Measurements from ENCODE around the gene C8G.

C8G gene

DNA sequence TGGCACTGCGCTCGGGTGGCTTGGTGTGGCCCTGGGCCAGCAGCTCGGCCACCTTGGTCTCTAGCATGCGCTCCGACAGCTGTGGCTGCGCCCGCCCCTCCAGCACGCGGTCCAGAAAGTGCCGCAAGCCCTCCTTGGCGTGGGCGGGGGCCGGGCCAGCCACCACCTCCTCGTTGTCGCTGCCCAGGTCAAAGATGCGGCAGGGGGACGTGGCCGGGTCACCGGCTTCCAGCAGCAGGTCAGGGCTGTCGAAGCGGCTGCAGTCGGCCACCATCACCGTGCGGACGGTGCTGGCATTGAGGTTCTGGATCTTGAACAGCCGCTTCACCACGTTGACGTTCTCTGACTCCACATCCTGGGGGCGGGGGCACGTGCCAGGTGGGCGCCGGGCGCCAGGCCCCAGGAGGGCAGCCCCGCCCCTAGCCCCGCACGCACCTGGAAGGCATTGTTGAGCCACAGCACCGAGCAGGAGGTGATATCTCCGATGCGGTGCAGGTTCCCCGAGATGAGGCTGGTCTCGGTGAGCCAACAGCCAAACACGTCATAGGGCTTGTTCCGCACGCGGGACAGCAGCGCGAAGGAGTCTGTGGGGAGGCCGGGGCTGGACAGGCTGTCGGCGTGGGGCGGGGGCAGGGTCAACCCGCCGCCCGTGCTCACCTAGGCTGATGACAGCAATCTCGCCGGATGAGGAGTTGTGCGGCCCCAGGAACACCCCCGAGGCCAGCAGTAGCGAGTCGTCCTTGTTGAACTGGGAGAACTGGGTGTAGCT, 2.7 kb upstream of the C8G start:
- no peak for DNase-seq

GRCh38 chr9:136942881-136943230, 2.2 kb upstream of the C8G start:
- no peak for DNase-seq

DNA sequence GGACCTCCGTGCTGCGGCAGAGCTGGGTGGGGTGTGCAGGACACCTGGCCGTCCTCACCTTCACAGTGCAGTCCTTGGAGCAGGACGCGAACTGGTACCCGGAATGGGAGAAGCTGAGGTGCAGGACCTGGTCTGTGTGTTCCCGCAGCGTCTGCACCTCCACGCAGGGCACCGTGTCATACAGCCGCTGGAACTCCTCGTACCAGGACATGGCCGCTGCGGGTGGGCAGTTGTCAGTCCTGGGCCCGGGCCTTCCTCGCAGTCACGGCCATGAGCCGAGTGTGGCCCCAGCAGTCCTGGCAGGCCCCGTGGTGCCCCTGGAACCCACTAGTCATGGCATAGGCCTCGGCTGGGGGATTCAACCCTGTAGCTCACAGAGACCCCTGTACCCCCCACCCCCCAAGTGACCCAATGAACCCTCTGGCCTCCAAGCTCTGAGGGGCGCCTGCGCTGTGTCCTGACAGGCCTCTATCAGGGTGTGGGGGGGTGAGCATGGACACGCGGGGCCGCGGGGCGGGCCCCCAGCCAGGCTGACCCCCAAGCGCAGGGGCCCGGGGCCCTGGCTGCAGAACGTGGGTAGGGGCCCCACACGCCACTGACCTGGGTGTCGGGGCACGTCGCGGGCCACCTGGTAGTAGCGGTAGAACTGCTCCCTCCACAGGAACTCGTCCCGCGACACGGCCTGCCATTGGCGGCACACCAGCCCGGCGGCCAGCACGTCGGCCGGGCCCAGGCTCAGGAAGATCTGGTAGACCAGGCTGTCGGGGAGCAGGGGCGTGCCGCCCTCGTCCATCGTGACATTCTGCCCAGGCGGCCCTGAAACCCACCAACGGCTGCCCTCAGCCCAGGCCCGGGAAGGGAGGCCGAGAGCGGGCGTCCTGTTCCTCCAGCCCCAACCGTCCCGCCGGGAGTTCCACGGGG, 1.5 kb upstream of the C8G start:
- DNase-seq: no peak

GRCh38 chr9:136944212-136944518, 878 bp upstream of the C8G start:
- DNase-seq: peak in 1 of 2 experiments; percentile 65

GRCh38 chr9:136945333-136946227, 537 bp downstream of the C8G start:
- DNase-seq: no peak

DNA sequence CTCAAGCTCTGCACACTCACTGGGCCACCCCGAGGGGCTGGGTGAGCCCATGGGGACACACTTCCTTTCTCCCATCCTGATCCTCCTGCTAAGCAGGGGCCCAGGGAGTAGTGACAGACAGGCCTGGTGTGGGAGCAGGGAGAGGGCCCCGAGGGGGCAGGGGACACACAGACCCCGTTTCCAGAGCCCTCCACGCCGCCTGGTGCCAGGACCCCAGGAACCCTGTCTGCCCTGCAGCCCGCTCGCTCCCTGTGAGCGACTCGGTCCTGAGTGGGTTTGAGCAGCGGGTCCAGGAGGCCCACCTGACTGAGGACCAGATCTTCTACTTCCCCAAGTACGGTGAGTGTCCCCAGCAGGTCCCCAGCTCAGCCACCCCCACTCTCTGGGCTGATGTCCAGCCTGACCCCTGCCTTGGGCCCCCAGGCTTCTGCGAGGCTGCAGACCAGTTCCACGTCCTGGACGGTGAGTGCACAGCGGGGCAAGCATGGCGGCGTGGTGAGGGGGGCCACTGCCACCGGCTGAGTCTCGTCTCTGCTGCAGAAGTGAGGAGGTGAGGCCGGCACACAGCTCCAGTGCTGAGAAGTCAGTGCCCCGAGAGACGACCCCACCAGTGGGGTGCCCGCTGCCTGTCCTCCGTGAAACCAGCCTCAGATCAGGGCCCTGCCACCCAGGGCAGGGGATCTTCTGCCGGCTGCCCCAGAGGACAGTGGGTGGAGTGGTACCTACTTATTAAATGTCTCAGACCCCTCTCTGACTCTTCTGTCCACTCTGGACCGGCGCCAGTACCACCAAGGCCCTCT, 1.4 kb downstream of the C8G start:
- no peak for DNase-seq

DNA sequence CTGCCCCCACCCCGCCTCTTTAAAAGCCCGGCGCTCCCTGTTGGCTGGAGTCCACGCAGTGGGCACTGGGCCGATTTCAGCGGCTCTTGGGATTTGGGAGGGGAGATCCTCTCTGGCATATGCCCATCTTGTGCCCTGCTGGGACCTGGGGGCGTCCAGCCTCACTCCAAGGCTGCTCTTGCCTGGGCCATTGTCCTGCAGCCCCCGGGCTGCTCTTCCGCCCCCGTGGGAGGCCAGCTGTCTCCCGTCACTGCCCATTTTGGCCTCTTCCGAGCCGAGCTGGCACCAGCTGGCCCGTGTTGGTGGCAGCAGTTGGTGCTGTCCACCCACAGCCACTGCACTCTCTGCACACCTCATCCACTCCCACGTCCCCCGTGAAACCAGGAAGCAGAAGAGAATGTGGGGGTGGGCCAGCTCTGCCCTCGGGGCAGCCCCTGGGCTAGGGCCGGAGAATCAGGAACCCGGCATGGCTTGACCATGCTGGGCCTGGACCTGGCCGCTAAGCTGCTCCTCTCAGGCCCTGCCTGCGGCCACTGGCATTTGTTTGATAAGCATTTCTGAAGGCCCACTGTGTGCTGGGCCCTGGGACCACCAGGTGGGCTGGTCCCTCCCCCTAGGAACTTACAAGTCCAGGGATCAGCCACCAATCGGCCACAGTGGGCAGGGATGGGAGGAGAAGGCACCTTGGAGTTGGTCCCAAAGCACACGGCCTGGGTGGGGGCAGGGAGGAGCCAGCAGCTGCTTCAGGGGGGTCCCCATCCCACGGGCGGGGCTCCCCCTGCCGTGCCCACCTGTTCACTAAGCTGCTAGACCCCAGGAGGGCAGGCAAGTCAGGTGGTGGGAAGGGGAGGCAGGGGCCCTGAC, 2.2 kb downstream of the C8G start:
- DNase-seq: no peak

GRCh38 chr9:136947955-136948510, 3.0 kb downstream of the C8G start:
- DNase-seq: no peak

- no peak for DNase-seq
Measured at GRCh38 chr9:136949239-136949816, 4.3 kb downstream of the C8G start.

GRCh38 chr9:136949817-136950655, 5.0 kb downstream of the C8G start:
- peak; percentile 80 to 82 for DNase-seq

DNA sequence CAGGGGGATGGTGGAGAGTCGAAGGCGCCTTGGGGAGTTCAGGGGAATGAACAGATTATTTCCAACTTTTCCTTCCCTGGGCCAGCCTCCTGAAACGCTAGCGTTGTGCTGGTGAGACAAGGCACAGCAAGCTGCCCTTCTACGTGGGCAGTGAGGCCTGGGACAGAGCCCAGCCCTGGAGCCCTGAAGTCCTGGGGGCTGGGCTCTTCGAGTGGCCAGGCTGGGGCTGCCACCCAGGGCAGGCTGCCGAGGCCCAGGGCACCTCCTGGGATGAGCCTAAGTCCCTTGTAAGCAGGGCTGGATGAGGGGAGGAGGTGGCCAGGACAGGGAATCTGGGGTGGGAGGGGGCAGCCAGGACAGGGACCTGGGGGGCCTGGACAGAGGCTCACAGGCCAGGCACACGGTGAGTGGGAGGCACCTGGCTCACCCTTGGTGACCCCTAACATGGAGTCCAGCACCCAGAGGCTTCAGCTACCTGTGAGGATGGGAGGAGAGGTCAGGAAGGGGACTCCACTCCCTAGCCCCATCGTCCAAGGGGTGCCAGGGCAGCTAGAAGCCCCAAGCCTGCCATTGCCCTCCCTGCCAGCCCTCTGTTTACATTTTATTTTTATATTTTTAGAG, 5.7 kb downstream of the C8G start:
- no peak for DNase-seq

DNA sequence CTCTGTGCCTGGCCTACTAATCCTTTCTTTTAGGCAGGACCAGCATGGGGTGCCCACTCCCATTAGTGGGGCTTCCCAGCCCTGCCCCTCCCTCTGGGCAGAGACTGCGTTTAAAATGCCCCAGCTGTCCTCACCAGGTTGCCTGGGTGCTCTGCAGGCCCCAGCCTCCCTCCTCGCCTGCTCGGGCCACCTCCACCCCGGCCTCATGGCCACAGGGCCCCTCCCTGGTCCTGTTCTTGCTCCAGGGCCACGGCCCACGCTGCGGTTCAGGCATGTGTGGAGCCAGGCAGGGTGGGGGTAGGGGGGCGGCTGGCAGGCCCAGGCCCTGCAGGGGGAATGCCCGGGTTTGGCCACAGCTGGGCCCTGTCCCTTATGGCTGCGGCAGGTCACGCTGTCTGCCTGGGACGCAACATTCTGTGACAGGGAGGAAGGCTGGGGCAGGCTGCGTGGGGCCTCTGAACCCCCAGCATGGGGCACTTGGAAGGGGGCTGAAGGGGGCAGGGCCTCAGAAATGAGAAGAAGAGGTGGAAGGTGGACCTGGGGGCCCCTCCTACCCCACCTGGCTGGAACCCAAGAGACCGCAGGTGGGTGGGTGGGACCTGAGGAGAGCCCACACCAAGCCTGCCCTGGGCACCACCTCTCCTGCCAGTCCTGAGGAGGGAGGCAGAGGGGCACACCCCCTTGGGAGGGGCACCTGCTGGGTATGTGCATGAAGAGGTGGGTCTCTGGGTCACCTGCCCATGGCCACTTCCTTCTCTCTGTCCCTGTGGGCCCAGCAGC, 6.7 kb downstream of the C8G start, which contains the start of gene LCN12:
Gene LCN12 (plus strand): TSS at position 733 of the 780 bp plus-strand sequence. CDS start 55 bp downstream, outside the sequence.
- DNase-seq: no peak

DNA sequence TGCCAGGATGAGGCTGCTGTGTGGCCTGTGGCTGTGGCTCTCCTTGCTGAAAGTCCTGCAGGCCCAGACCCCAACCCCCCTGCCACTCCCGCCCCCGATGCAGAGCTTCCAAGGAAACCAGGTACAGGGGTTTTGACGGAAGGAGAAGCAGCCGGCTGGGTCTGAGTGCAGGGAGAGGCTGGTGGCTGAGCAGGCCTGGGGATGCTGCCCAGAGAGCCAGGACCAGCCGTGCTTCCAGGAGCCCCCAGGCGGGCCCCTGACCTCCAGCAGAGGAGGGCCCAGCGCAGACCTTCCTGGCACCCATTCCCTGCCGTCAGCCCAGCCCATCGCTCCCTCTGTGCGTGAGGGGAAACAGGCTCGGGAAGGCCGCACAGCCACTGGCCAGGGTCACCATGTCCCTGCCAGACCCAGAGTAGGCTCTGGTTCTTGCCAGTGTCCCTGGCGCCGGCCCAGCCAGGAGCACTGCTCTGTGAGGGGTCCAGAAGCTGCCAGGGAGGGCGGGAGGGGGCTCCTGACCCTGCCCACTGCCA, 7.3 kb downstream of the C8G start:
- DNase-seq: no peak

DNA sequence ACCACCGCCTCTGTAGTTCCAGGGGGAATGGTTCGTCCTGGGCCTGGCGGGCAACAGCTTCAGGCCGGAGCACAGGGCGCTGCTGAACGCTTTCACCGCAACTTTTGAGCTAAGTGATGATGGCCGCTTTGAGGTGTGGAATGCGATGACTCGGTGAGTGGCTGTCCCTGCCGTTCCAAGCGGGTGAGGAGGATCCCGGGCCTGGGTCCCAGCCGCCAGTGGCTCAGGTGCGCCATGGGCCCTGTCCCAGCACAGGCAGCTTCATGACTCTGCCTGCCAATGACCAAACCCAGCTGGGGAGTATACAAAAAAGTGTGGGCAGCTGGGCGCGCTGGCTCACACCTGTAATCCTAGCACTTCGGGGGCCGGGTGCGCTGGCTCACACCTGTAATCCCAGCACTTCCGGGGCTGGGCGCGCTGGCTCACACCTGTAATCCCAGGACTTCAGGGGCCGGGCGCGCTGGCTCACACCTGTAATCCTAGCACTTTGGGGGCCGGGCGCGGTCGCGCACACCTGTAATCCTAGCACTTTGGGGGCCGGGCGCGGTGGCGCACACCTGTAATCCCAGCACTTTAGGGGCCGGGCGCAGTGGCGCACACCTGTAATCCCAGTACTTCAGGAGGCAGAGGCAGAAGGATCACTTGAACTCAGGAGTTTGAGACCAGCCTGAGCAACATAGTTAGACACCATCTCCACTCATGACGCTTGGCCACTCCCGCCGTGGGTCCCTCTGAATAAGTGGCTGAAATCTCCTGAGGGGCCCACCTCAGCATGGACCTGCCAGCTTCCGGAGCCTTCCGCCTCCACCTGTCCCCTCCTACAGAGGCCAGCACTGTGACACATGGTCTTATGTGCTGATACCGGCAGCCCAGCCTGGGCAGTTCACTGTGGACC, 8.1 kb downstream of the C8G start:
- DNase-seq: no peak

GRCh38 chr9:136953771-136954269, 8.8 kb downstream of the C8G start:
- DNase-seq: no peak

GRCh38 chr9:136954270-136955083, 9.4 kb downstream of the C8G start:
- DNase-seq: no peak

Measured in Kasumi-1 (cell line).